HL-60 (cell line): ENCODE data around the gene MYH9.

Experiments
- DNase-seq, 2 experiments: peaks; one replicate each; pipeline ENCODE4 v3.0.0-alpha.2; 2010 to 2020; ENCODE audit warnings: low read depth in 1 of 2, low spot score in 1 of 2
- H3K27ac ChIP-seq: fragments of 250-450 bp; sonication (Bioruptor Pico); replicated peaks from 2 replicates; pipeline ENCODE4 v1.5.1; 2020; ENCODE audit warnings: mild to moderate bottlenecking, moderate library complexity
- H3K27me3 ChIP-seq: fragments of 250-450 bp; sonication (Bioruptor Pico); 2 replicates; pipeline ENCODE4 v1.5.1; 2021; ENCODE audit warnings: mild to moderate bottlenecking, moderate library complexity; ENCODE audit not compliant: insufficient read depth, poor library complexity, severe bottlenecking
- H3K4me3 ChIP-seq: replicated peaks from 2 replicates; pipeline ENCODE4 v1.5.1; 2011; ENCODE audit warnings: mild to moderate bottlenecking, control low read depth, low read length; ENCODE audit not compliant: insufficient read depth
- CTCF ChIP-seq: IDR thresholded peaks from one replicate; pipeline ENCODE4 v1.5.1; 2011; ENCODE audit warnings: low read length, control low read depth, inconsistent platforms; ENCODE audit not compliant: insufficient read depth
- GABPA ChIP-seq: IDR thresholded peaks from 2 replicates; pipeline ENCODE4 v1.6.1; 2012; ENCODE audit warnings: low read depth
- POLR2AphosphoS5 ChIP-seq: IDR thresholded peaks from 2 replicates; pipeline ENCODE4 v1.6.1; 2012; ENCODE audit warnings: low read depth
- REST ChIP-seq: IDR thresholded peaks from 2 replicates; pipeline ENCODE4 v1.6.1; 2012; ENCODE audit warnings: low read depth; ENCODE audit not compliant: insufficient replicate concordance
- SPI1 ChIP-seq: IDR thresholded peaks from 2 replicates; pipeline ENCODE4 v1.6.1; 2012; ENCODE audit warnings: low read depth, mild to moderate bottlenecking, borderline replicate concordance

Gene MYH9

GRCh38 chr22:36366291-36366708 lies 21.5 kb downstream of the MYH9 start:
- Histone ChIP-seq H3K27ac (no peak overlapping the region), H3K27me3 (no peaks in the 10 kb centered on the region), H3K4me3 (no peak overlapping the region)

GRCh38 chr22:36365020-36365411 lies 22.8 kb downstream of the MYH9 start:
- TF ChIP-seq CTCF (no peak), REST (no peak), GABPA (no peak), POLR2AphosphoS5 (no peak), SPI1 (no peak)
- H3K27ac ChIP-seq, result no peak overlapping the region
- H3K4me3 ChIP-seq, result no peak overlapping the region
- no peaks in the 10 kb centered on the region for H3K27me3 ChIP-seq
- DNase-seq, result no peak

More at GRCh38 chr22:36366291-36366708, 21.5 kb downstream of the MYH9 start:
- TF ChIP-seq CTCF (no peak), REST (no peak), GABPA (no peak), POLR2AphosphoS5 (no peak), SPI1 (no peak)
- no peak for DNase-seq

GRCh38 chr22:36364255-36365019 lies 23.3 kb downstream of the MYH9 start:
- DNase-seq, result no peak
- Histone ChIP-seq H3K27me3 (no peaks in the 10 kb centered on the region), H3K27ac (no peak overlapping the region), H3K4me3 (no peak overlapping the region)
- no peak for TF ChIP-seq GABPA
- no peak for TF ChIP-seq REST
- no peak for TF ChIP-seq SPI1
- no peak for TF ChIP-seq POLR2AphosphoS5
- TF ChIP-seq CTCF, result no peak
